ENCODE measurements around the gene CTIF.

The CTIF gene

DNA sequence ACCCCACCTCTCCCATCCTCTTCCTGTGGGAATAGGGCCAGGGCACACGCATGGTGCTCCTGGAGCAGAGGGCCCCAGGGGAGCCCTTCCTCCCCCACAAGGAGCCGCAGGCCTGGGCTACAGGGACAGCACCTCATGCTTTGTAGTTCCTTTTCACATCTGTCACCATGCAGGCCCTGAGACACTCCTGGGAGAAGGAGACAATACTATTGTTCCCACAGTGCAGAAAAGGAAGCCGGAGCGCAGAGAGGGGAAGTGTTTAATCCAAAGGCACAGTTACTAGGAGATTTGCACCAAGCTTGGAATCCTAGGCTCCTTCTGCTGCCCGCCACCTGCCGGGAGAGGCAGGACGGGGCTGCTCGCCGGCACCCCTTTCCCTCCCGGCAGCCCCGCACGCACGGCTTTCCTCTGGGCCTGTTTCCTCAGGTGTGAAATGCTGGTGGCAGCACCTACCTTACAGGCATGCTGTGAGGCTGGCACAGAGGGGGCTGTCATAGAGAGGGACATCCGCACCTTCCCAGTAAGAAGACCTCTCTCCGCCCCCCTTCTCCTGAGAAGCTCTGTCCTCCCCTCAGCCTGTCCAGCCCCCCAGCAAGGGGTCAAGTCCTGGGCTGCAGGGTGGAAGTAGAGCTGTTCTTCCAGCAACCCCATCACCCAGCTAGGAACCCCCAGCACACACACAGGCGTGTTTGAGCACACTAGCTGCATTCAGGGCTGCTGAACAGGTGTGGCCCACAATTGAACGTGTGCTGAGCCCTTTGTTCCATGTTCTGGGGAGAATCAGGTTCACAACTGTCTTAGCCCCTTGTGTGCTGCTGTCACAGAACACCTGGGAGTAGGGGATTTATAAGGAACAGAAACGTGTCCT, 349.3 kb downstream of the CTIF start:
- no peaks in the 10 kb centered on the region for H3K36me3 ChIP-seq (ENCODE audit: control insufficient read depth, insufficient read depth, low read length)
- no peaks in the 10 kb centered on the region for H3K9me3 ChIP-seq (ENCODE audit: control insufficient read depth, insufficient read depth, low read length)
- H3K27ac ChIP-seq (ENCODE audit: low read length), result no peak overlapping the region
- no CpG with 5 or more reads among the region's 18 CpGs for WGBS (ENCODE audit: insufficient coverage, insufficient read length)
- no peak for DNase-seq (ENCODE audit: low read depth, low spot score)
- H3K4me3 ChIP-seq (ENCODE audit: low read length), result no peak overlapping the region
- no peaks in the 10 kb centered on the region for H3K27me3 ChIP-seq (ENCODE audit: control insufficient read depth, insufficient read depth, low read length)
- peaks cover 5% of the 10 kb centered on the region; the same call in 1 of the 2 replicates for H3K4me1 ChIP-seq (ENCODE audit: control insufficient read depth, insufficient read depth, low read length)

DNA sequence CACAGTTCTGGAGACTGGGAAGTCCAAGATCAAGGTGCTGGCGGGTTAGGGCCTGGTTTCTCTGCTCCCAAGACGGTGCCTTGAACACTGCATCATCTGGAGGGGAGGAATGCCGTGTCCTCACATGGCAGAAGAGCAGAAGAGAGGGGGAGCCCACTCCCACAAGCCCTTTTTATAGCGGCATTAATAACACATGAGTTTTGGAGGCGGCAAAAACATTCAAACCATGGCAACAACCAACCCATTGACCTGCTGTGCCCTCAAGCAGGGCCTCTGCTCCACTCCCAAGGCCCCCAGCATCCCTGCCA, 349.9 kb downstream of the CTIF start:
- no peak overlapping the region for H3K27ac ChIP-seq (ENCODE audit: low read length)
- no peak overlapping the region for H3K4me3 ChIP-seq (ENCODE audit: low read length)
- peaks cover 5% of the 10 kb centered on the region; the same call in 1 of the 2 replicates for H3K4me1 ChIP-seq (ENCODE audit: control insufficient read depth, insufficient read depth, low read length)
- WGBS (ENCODE audit: insufficient coverage, insufficient read length), result no CpG with 5 or more reads among the region's 5 CpGs
- no peaks in the 10 kb centered on the region for H3K27me3 ChIP-seq (ENCODE audit: control insufficient read depth, insufficient read depth, low read length)
- no peak for DNase-seq (ENCODE audit: low read depth, low spot score)
- no peaks in the 10 kb centered on the region for H3K9me3 ChIP-seq (ENCODE audit: control insufficient read depth, insufficient read depth, low read length)
- no peaks in the 10 kb centered on the region for H3K36me3 ChIP-seq (ENCODE audit: control insufficient read depth, insufficient read depth, low read length)

DNA sequence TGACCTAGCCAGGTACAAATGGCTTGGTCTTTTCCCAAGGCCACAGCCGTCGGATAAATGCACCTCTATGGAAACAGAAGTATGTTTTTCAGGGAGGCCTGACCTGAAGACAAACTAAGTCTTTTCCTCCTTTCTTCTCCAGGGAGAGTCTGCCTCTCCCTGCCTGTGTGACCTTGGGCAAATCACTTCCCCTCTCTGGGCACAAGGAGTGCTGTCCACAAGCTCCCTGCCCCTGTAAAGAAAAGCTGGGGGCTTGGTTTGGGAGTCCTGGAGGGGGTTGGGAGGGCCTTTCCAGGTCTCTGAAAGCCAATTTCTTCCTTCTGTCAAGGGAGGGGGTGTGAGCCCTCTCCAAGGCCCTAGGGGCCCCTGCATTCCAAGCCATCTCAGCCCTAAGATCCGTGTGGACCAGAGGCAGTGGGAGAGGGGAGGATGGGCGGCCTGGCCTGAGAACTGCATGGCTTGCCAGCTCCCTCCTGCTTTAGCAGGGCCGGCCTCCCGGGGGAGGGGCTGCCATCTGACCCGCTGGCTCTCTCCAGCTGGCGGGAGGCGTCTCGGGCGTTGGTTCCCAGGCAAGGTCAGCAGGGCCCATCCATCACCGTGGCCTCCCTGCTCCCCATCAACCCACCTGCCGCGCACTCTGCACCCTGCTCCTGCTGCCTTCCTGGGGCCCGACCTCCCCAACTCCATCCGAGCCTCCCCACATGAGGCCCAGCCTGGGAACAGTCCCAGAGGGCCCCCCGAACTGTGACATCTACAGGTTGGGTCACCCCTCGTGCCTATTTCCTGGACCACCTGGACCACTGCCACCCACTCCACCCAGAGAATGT, 350.5 kb downstream of the CTIF start:
- H3K27ac ChIP-seq (ENCODE audit: low read length), result no peak overlapping the region
- no peaks in the 10 kb centered on the region for H3K9me3 ChIP-seq (ENCODE audit: control insufficient read depth, insufficient read depth, low read length)
- no CpG with 5 or more reads among the region's 18 CpGs for WGBS (ENCODE audit: insufficient coverage, insufficient read length)
- H3K27me3 ChIP-seq (ENCODE audit: control insufficient read depth, insufficient read depth, low read length), result no peaks in the 10 kb centered on the region
- H3K36me3 ChIP-seq (ENCODE audit: control insufficient read depth, insufficient read depth, low read length), result no peaks in the 10 kb centered on the region
- no peak for DNase-seq (ENCODE audit: low read depth, low spot score)
- peaks cover 5% of the 10 kb centered on the region; the same call in 1 of the 2 replicates for H3K4me1 ChIP-seq (ENCODE audit: control insufficient read depth, insufficient read depth, low read length)
- no peak overlapping the region for H3K4me3 ChIP-seq (ENCODE audit: low read length)

DNA sequence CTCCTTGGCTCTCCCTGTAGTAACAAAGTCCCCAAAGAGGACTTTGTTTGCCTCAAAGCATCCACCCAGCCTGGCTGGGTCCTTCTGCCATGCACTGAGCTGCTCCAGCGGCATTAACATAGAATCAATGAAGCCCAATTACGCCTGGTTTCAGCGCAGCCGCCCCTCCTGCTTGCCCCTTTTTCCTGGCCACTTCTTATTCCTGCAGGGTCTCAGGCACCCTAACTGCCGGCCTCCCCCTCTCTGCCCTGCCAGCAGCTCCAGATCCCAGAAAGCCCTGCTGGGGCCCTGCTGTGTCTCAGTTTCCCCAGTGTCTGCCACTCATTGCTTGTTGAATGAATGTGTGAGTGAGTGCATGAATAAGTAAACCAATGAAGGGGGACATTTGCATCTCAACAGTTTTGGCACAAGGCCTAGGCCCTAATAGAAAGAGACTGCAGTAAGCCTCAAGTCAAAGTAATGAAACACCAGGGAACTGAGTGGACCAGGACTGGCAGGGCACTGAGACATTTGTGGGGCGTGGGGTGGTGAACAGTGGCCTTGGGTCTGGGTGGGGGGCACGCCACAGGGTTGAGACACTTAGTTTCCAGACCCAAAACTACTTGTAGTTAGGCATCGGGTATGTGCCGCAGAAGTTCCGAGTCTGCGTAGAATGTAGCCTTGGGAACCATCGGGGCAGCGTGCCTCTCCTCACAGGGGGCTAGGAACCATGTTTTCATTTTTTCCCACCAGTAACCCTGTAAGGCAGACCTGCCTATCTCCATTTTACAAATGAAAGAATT, 351.3 kb downstream of the CTIF start:
- no peak overlapping the region for H3K27ac ChIP-seq (ENCODE audit: low read length)
- no peaks in the 10 kb centered on the region for H3K9me3 ChIP-seq (ENCODE audit: control insufficient read depth, insufficient read depth, low read length)
- H3K36me3 ChIP-seq (ENCODE audit: control insufficient read depth, insufficient read depth, low read length), result no peaks in the 10 kb centered on the region
- H3K27me3 ChIP-seq (ENCODE audit: control insufficient read depth, insufficient read depth, low read length), result no peaks in the 10 kb centered on the region
- H3K4me1 ChIP-seq (ENCODE audit: control insufficient read depth, insufficient read depth, low read length), result peaks cover 5% of the 10 kb centered on the region; the same call in 1 of the 2 replicates
- WGBS (ENCODE audit: insufficient coverage, insufficient read length), result no CpG with 5 or more reads among the region's 13 CpGs
- DNase-seq (ENCODE audit: low read depth, low spot score), result no peak
- no peak overlapping the region for H3K4me3 ChIP-seq (ENCODE audit: low read length)

DNA sequence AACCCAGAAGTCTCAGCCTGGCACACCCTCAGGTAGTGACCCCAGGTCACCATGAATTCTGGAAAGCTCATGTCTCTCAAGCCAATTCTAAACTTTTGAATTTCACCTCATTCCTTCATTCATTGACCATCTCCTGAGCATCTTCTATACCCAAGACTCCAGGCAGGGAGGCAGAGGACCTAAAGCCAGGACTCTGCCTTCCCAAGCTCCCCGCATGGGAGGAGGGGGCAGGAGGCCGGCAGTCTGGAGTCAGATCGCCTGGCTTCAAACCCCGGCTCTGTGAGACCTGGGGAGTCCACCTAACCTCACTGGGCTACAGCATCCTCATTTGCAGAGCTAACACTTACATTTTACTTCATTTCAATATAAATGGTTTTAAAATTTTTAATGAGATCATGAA, 352.9 kb downstream of the CTIF start:
- Histone ChIP-seq H3K27me3 (ENCODE audit: control insufficient read depth, insufficient read depth, low read length) (no peaks in the 10 kb centered on the region), H3K9me3 (ENCODE audit: control insufficient read depth, insufficient read depth, low read length) (no peaks in the 10 kb centered on the region), H3K36me3 (ENCODE audit: control insufficient read depth, insufficient read depth, low read length) (no peaks in the 10 kb centered on the region), H3K4me3 (ENCODE audit: low read length) (no peak overlapping the region), H3K27ac (ENCODE audit: low read length) (no peak overlapping the region), H3K4me1 (ENCODE audit: control insufficient read depth, insufficient read depth, low read length) (peaks cover 5% of the 10 kb centered on the region; the same call in 1 of the 2 replicates)
- DNase-seq (ENCODE audit: low read depth, low spot score), result no peak
- WGBS (ENCODE audit: insufficient coverage, insufficient read length), result no CpG with 5 or more reads among the region's 4 CpGs

DNA sequence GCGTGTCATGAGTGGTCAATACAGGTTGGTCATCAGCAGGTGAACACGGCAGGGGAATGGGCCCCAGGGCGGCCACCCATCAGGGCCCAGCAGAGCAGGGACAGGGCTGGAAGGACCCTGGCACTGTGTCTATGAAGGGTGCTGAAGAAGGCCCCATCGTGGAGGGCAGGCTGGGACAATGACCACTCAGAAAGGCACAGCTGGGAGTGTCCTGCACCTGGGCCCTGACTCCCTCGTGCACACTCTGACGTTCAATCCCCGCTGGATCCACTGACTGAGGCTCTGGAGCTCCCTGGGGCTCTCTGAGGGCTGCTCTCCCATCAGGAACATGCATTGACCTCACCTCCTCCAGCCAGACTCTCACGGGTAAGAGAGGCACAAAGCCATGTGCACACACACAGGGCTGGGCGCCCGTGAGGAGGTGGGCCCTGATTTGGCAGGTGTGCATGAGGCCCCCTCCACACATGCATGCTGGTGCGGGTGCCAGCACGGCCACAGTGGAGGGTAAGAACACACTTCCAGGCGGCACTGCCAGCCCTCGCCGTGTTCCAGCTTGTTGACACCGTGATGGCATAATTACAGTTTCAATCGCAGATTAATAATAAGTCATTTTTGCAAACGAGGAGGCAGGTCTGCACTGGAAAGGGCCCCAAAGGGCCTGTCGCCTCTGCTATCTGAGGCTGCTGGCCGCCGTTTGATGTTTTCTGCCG, 353.5 kb downstream of the CTIF start:
- Histone ChIP-seq H3K27me3 (ENCODE audit: control insufficient read depth, insufficient read depth, low read length) (no peaks in the 10 kb centered on the region), H3K4me3 (ENCODE audit: low read length) (no peak overlapping the region), H3K36me3 (ENCODE audit: control insufficient read depth, insufficient read depth, low read length) (no peaks in the 10 kb centered on the region), H3K27ac (ENCODE audit: low read length) (no peak overlapping the region), H3K4me1 (ENCODE audit: control insufficient read depth, insufficient read depth, low read length) (peaks cover 5% of the 10 kb centered on the region; the same call in 1 of the 2 replicates), H3K9me3 (ENCODE audit: control insufficient read depth, insufficient read depth, low read length) (no peaks in the 10 kb centered on the region)
- no peak for DNase-seq (ENCODE audit: low read depth, low spot score)
- WGBS (ENCODE audit: insufficient coverage, insufficient read length), result no CpG with 5 or more reads among the region's 22 CpGs

DNA sequence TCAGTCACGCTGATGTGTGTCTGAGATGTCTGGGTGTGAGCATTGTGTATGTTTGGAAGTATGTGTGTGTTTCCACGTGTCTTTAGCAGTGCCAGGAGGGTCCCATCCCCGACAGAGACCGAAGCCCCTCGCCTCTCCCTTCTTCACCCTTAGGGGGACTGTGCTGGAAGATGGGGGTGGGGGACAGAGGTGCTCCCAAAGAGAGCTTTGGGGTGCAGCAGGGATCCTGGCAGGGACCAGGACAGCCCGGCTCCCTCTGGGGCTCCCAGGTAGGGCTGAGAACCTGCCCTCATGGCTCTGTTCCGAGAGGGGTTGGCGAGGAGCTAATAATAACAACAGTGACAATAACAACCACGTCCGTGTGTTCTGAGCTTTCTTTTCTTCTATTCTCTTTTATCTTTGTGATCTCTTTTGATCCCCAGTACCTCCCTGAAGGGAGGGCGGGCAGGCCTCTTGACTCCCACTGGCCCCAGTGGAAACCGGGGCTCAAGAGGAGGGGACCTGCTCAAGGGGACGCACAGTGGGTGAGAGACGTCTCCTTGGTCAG, 354.3 kb downstream of the CTIF start:
- no peaks in the 10 kb centered on the region for H3K36me3 ChIP-seq (ENCODE audit: control insufficient read depth, insufficient read depth, low read length)
- H3K4me1 ChIP-seq (ENCODE audit: control insufficient read depth, insufficient read depth, low read length), result peaks cover 5% of the 10 kb centered on the region; the same call in 1 of the 2 replicates
- DNase-seq (ENCODE audit: low read depth, low spot score), result no peak
- WGBS (ENCODE audit: insufficient coverage, insufficient read length), result no CpG with 5 or more reads among the region's 14 CpGs
- no peaks in the 10 kb centered on the region for H3K9me3 ChIP-seq (ENCODE audit: control insufficient read depth, insufficient read depth, low read length)
- no peak overlapping the region for H3K27ac ChIP-seq (ENCODE audit: low read length)
- no peak overlapping the region for H3K4me3 ChIP-seq (ENCODE audit: low read length)
- H3K27me3 ChIP-seq (ENCODE audit: control insufficient read depth, insufficient read depth, low read length), result no peaks in the 10 kb centered on the region

DNA sequence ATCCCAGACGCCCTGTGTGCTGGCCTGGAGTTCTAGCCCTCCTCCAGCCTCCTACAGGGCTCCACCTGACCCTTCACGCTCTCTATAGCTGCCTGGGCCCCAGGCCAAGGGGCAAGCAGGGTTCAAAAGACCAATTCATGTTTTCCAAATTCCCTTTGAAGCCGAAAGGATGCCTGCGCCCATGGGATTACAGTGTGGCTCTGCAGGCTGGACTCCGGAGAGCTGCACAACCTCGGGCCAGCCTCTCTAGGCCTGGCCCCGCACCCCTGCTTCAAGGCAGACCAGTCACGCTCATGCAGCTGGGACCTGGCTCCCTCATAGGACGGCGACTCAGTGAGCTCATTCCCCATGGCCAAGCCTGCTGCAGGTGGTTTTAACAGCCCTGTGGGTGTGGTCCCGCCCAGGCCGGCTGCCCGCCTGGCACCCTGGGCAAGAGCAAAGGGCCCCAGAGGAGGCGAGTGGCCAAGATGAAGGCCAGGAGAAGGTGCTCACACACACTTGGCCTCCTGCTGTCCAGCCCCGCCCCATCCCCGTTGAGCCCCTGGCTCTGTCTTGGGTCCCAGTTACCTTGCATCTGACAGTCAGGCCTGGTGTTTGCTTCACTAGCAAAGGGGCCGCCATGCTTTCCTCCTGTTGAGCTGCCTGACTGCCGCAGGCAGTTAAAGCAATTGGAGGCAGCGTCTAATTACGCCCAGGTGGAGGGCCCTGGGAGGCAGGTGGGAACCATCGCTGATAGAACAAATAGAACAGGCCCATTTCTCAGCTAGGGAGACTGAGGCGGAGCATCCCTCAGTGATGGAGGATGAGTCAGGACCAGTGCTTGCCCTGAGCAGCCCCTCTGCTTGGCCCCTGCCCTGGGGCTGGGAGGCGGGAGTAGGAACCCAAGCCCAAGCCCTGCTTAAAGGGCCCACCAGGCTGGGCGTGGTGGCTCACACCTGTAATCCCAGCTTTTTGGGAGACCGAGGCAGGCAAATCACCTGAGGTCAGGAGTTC, 355.1 kb downstream of the CTIF start:
- Histone ChIP-seq H3K36me3 (ENCODE audit: control insufficient read depth, insufficient read depth, low read length) (no peaks in the 10 kb centered on the region), H3K27me3 (ENCODE audit: control insufficient read depth, insufficient read depth, low read length) (no peaks in the 10 kb centered on the region), H3K4me3 (ENCODE audit: low read length) (no peak overlapping the region), H3K4me1 (ENCODE audit: control insufficient read depth, insufficient read depth, low read length) (peaks cover 4% of the 10 kb centered on the region; the same call in 1 of the 2 replicates), H3K9me3 (ENCODE audit: control insufficient read depth, insufficient read depth, low read length) (no peaks in the 10 kb centered on the region), H3K27ac (ENCODE audit: low read length) (no peak overlapping the region)
- WGBS (ENCODE audit: insufficient coverage, insufficient read length), result no CpG with 5 or more reads among the region's 25 CpGs
- no peak for DNase-seq (ENCODE audit: low read depth, low spot score)

DNA sequence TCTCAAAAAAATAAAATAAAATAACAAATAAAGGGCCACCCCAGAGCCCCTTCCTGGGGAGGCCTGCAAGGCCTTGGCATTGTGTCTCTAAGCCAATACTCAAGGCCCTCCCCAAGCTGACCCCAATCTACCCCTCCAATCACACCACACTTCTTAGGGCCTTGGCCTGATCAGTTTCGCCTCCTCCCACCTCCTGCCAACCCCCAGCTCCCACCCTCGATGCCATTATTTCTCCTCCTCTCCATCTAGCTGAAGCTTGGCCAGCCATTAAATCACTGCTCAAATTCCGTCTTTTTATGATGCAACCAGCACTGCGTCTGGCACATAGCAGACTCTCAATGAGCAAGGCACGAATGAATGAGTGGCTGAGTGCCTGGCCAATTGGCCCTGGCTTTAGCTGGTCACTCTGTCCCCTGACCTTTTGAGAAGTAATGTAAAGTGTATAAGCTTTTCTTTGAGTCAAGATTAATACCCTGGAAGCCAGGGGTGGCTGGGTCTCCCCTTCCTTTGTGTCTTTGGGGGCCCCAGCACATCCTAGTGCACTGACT, 356.0 kb downstream of the CTIF start:
- Histone ChIP-seq H3K4me3 (ENCODE audit: low read length) (no peak overlapping the region), H3K9me3 (ENCODE audit: control insufficient read depth, insufficient read depth, low read length) (no peaks in the 10 kb centered on the region), H3K27ac (ENCODE audit: low read length) (no peak overlapping the region), H3K27me3 (ENCODE audit: control insufficient read depth, insufficient read depth, low read length) (no peaks in the 10 kb centered on the region), H3K36me3 (ENCODE audit: control insufficient read depth, insufficient read depth, low read length) (no peaks in the 10 kb centered on the region), H3K4me1 (ENCODE audit: control insufficient read depth, insufficient read depth, low read length) (no peaks in the 10 kb centered on the region)
- DNase-seq (ENCODE audit: low read depth, low spot score), result no peak
- WGBS (ENCODE audit: insufficient coverage, insufficient read length), result no CpG with 5 or more reads among the region's 5 CpGs

Measured in iPS DF 6.9 (cell line).